Smooth muscle cell (in vitro differentiated cells): Measurements from ENCODE around the gene PPAN. TPM values are rescaled to one million over a fixed set of nuclear protein-coding genes. Genes with fewer than 3 reads are reported as not detected.

Experiments used
- DNase-seq: peaks from one replicate; lab custom pipeline; 2025; ENCODE audit not compliant: unreplicated experiment; lab: John Stamatoyannopoulos, UW
- H2AFZ ChIP-seq: fragments of 200-600 bp; sonication (generic); 2 replicates; pipeline ENCODE4 v1.6.0; 2016; ENCODE audit warnings: antibody characterized with exemption, low read depth, mild to moderate bottlenecking
- H3F3A ChIP-seq: fragments of 200-600 bp; sonication (generic); 2 replicates; pipeline ENCODE4 v1.6.0; 2017; ENCODE audit warnings: antibody characterized with exemption, low read depth
- H3K27ac ChIP-seq: fragments of 200-600 bp; sonication (generic); 2 replicates; pipeline ENCODE4 v1.5.1; 2016; ENCODE audit warnings: low read depth, mild to moderate bottlenecking
- H3K27me3 ChIP-seq: fragments of 200-600 bp; sonication (generic); 2 replicates; pipeline ENCODE4 v1.6.1; 2016; ENCODE audit warnings: low read depth, mild to moderate bottlenecking
- H3K36me3 ChIP-seq: fragments of 200-600 bp; sonication (generic); 2 replicates; pipeline ENCODE4 v1.5.1; 2016; ENCODE audit warnings: low read depth
- H3K4me1 ChIP-seq: fragments of 200-600 bp; sonication (generic); 2 replicates; pipeline ENCODE4 v1.5.1; 2016; ENCODE audit warnings: low read depth
- H3K4me2 ChIP-seq: fragments of 200-600 bp; sonication (generic); 2 replicates; pipeline ENCODE4 v1.6.0; 2016; ENCODE audit warnings: mild to moderate bottlenecking
- H3K4me3 ChIP-seq: fragments of 200-600 bp; sonication (generic); 2 replicates; pipeline ENCODE4 v1.5.1; 2016; ENCODE audit warnings: mild to moderate bottlenecking
- H3K79me2 ChIP-seq: fragments of 200-600 bp; sonication (generic); 2 replicates; pipeline ENCODE4 v1.6.0; 2016; ENCODE audit warnings: low read depth, mild to moderate bottlenecking
- H3K9ac ChIP-seq: fragments of 200-600 bp; sonication (generic); 2 replicates; pipeline ENCODE4 v1.6.0; 2016; ENCODE audit warnings: low read depth
- H3K9me3 ChIP-seq: fragments of 200-600 bp; sonication (generic); replicated peaks from 2 replicates; pipeline ENCODE4 v1.5.1; 2016; ENCODE audit warnings: low read depth
- H4K20me1 ChIP-seq: fragments of 200-600 bp; sonication (generic); 2 replicates; pipeline ENCODE4 v1.6.0; 2016; ENCODE audit warnings: low read depth
- WGBS: methylation state at CpG from one replicate; pipeline ENCODE4 v1.1.7; 2016; ENCODE audit warnings: low lambda C conversion rate; 5-methylcytosine and 5-hydroxymethylcytosine counted together
- polyA plus RNA-seq: library from polyadenylated mRNA; unstranded; fragments of >200 nt; fragmentation: Nextera tagmentation; extraction: Ambion mirVana; gene quantifications from 2 replicates; pipeline ENCODE4 v1.2.1, GENCODE V29; 2016
- total RNA-seq: library from RNA; depleted of rRNA; stranded (reverse); fragments of >200 nt; gene quantifications from 2 replicates; pipeline ENCODE4 v1.2.3, GENCODE V29; 2014
- TF ChIP-seq, protein P1 (sequence below): fragments of 200-600 bp; sonication (generic); IDR thresholded peaks from 2 replicates; pipeline ENCODE4 v1.5.1; 2017; ENCODE audit warnings: borderline replicate concordance, mild to moderate bottlenecking, antibody characterized with exemption; ENCODE audit not compliant: insufficient read depth, poor library complexity, severe bottlenecking

Gene PPAN
- total and polyA plus RNA-seq, 2 experiments from 2014 or later = 11.1 to 22.6 TPM

DNA sequence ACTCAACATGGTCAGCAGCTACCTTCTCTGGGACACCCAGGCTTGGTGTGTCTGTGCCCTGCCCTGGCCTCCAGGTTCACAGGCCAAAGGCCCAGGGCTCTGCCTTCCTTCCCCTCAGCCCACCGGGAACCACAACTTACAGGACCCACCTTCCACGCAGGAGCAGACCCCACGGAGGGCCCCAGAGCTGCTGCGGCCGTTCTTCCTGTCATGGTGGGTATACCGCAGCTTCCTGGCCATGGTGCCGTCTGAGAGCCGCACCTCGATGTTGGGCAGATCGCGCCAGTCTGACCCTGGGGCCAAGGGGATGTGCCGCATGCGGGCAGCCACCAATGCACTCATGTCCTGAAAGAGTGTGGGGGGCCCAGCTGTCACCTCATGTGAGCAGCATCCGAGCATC, 30.8 kb downstream of the PPAN start:
- peaks cover 18% of the 10 kb centered on the region for H3K36me3 ChIP-seq
- no peaks in the 10 kb centered on the region for H4K20me1 ChIP-seq
- no peaks in the 10 kb centered on the region for H3K27me3 ChIP-seq
- 98% methylated on average over 14 of the region's 14 CpGs for WGBS
- TF ChIP-seq, protein P1, sequence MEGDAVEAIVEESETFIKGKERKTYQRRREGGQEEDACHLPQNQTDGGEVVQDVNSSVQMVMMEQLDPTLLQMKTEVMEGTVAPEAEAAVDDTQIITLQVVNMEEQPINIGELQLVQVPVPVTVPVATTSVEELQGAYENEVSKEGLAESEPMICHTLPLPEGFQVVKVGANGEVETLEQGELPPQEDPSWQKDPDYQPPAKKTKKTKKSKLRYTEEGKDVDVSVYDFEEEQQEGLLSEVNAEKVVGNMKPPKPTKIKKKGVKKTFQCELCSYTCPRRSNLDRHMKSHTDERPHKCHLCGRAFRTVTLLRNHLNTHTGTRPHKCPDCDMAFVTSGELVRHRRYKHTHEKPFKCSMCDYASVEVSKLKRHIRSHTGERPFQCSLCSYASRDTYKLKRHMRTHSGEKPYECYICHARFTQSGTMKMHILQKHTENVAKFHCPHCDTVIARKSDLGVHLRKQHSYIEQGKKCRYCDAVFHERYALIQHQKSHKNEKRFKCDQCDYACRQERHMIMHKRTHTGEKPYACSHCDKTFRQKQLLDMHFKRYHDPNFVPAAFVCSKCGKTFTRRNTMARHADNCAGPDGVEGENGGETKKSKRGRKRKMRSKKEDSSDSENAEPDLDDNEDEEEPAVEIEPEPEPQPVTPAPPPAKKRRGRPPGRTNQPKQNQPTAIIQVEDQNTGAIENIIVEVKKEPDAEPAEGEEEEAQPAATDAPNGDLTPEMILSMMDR = no peak
- DNase-seq = no peak
- no peak overlapping the region for H3K4me3 ChIP-seq
- no peaks in the 10 kb centered on the region for H3F3A ChIP-seq
- H3K27ac ChIP-seq = no peak overlapping the region
- H3K79me2 ChIP-seq = no peaks in the 10 kb centered on the region
- H3K9ac ChIP-seq = no peak overlapping the region
- H3K9me3 ChIP-seq = no peaks in the 10 kb centered on the region
- no peak overlapping the region for H3K4me2 ChIP-seq
- H3K4me1 ChIP-seq = no peaks in the 10 kb centered on the region
- H2AFZ ChIP-seq = no peak overlapping the region

DNA sequence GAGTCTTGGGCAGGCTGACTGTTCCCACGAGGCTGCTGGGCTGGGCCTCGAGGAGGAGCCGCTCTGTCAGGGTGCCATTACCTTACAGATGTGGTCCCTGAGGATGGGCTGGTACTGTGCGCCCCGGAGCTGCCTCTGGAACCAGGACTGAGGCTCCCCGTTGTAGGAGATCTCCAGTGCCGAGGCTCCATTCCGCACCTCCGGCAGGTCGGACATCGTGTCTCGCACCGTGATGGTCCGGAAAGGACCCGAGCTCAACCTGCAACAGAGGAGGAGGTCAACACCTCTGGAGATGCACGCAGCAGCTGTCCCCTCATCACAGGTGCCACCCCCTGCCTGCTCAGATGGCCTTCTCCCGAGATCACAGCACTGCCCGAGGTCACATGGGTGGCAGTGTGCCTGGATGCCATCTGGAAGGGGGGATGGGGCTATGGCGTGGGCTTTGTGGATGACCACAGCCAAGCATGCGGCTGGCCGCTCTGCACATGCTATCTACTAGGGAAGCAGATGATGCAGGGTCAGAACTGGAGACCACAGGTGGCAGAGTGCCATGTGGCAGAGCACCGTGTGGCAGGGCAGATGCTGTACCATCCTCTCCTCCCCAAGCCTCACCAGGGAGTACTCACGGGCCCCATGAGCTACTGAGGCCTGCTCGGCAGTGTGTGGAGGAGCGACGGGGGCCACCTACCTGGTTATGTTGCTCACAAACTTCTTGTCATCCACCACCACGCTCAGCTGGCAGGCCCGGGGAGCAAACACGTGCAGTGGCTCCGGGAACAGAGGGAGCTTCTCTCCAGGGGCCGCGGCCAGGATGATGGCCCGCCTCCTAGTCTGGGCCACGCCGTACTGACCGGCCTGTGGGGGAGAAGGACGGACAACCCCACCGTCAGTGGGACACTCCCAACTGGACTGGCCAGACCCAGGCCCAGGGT, 31.9 kb downstream of the PPAN start:
- H3K79me2 ChIP-seq = no peaks in the 10 kb centered on the region
- H3K36me3 ChIP-seq = peaks cover 18% of the 10 kb centered on the region
- no peak for DNase-seq
- no peaks in the 10 kb centered on the region for H4K20me1 ChIP-seq
- no peak overlapping the region for H3K4me2 ChIP-seq
- no peak overlapping the region for H3K4me3 ChIP-seq
- H3K9ac ChIP-seq = no peak overlapping the region
- TF ChIP-seq, protein P1 = no peak
- H3F3A ChIP-seq = no peaks in the 10 kb centered on the region
- H3K27me3 ChIP-seq = no peaks in the 10 kb centered on the region
- H2AFZ ChIP-seq = no peak overlapping the region
- H3K27ac ChIP-seq = no peak overlapping the region
- H3K9me3 ChIP-seq = no peaks in the 10 kb centered on the region
- H3K4me1 ChIP-seq = no peaks in the 10 kb centered on the region
- 97% methylated on average over 38 of the region's 38 CpGs for WGBS

DNA sequence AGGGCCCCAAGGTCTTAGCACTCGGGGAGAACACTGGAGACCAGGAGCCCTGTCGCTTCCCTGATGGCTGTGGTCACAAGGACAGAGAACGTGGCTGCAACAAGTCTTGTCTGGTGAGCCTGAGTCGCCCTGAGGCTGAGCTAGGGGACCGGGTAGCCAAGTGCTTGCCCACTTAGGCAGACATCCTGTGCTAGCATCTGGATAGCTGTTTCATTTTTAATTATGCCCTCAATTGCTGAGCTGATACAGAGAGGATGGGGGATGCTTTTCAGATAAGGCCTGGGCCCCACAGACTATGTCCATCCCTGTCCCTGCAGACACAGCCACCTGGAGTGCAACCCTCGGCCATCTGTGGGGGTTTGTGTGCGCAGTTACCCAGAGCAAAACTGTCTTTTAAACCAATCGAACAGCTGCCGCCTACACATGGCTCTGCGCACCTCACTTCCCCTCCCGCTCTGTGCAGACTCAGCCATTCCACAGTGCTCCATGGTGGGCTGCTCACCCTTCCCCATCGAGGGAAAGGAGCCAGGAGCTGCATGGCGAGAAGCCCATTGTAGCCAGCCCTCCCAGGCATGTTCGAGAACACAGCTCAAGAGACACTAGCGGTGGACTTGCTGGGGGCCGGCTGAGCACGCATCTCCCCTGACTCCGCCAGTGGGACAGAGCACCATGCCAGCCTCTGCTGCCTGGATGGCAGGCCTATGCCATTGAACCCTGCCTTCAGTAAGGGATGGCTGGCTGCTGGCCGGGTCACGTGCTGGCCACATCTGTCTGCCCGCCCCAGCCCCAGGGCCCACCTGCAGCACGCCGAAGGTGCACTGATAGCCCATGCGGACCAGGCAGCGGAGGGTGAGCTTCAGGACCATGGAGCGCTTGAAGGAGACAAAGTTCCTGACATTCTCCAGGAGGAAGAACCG, 33.0 kb downstream of the PPAN start:
- WGBS = 95% methylated on average over 27 of the region's 27 CpGs
- H3K9ac ChIP-seq = no peak overlapping the region
- H3K36me3 ChIP-seq = peaks cover 12% of the 10 kb centered on the region
- H3K79me2 ChIP-seq = no peaks in the 10 kb centered on the region
- no peak overlapping the region for H3K27ac ChIP-seq
- H3K27me3 ChIP-seq = no peaks in the 10 kb centered on the region
- H3F3A ChIP-seq = no peaks in the 10 kb centered on the region
- H3K4me1 ChIP-seq = no peaks in the 10 kb centered on the region
- no peaks in the 10 kb centered on the region for H3K9me3 ChIP-seq
- TF ChIP-seq, protein P1 = no peak
- no peak overlapping the region for H3K4me3 ChIP-seq
- H4K20me1 ChIP-seq = no peaks in the 10 kb centered on the region
- H2AFZ ChIP-seq = no peak overlapping the region
- DNase-seq = no peak
- no peak overlapping the region for H3K4me2 ChIP-seq
